Peyer's patch (tissue), 4 donors: ENCODE measurements around the gene KLHL36. TPM values are rescaled to one million over a fixed set of nuclear protein-coding genes. Genes with fewer than 3 reads are reported as not detected.

Experiments
- DNase-seq, 3 donors: peaks; one replicate each; pipeline ENCODE4 v3.0.0-alpha.2; 2017 to 2019
- H3K27ac ChIP-seq, 4 donors: fragments of 200-600 bp; sonication (generic); one replicate each; pipeline ENCODE4 v1.5.1; 2016 to 2019
- H3K27me3 ChIP-seq, 2 donors: fragments of 200-600 bp; sonication (generic); one replicate each; pipeline ENCODE4 v1.5.1; 2019
- H3K36me3 ChIP-seq, 3 donors: fragments of 200-600 bp; sonication (generic); one replicate each; pipeline ENCODE4 v1.5.1; 2016 to 2019
- H3K4me1 ChIP-seq, 4 donors: fragments of 200-600 bp; sonication (generic); one replicate each; pipeline ENCODE4 v1.5.1; 2016 to 2019
- H3K4me3 ChIP-seq, 4 donors: fragments of 200-600 bp; sonication (generic); 1 replicate in 3 of 4; 2 replicates in 1 of 4; pipeline ENCODE4 v1.5.1; 2016 to 2019; ENCODE audit warnings: mild to moderate bottlenecking in 1 of 4
- H3K9me3 ChIP-seq, 4 donors: fragments of 200-600 bp; sonication (generic); one replicate each; pipeline ENCODE4 v1.5.1; 2016 to 2019; ENCODE audit warnings: mild to moderate bottlenecking in 1 of 4
- POLR2A ChIP-seq, 2 donors: fragments of 450-650 bp; IDR thresholded peaks; one replicate each; pipeline ENCODE4 v1.5.1; 2017; ENCODE audit warnings: antibody characterized with exemption in 2 of 2, mild to moderate bottlenecking in 2 of 2, moderate library complexity in 2 of 2
- total RNA-seq, 4 donors: library from RNA; depleted of rRNA; stranded (reverse); fragments of >200 nt; gene quantifications; one replicate each; pipeline ENCODE4 v1.1.0, GENCODE V29; 2016
- TF ChIP-seq, protein P1 (sequence below), 6 experiments: fragments of 450-650 bp in 4 of 6; fragments of 200-600 bp in 2 of 6; sonication (generic) in 1 of 6; IDR thresholded peaks; one replicate each; pipeline ENCODE4 v1.5.1; 2017 to 2019; ENCODE audit warnings: antibody characterized with exemption in 6 of 6, mild to moderate bottlenecking in 3 of 6, moderate library complexity in 1 of 6

Gene KLHL36
- total RNA-seq, 4 donors from 2014 or later, result 57.8 to 81.4 (median 74.4) TPM

DNA sequence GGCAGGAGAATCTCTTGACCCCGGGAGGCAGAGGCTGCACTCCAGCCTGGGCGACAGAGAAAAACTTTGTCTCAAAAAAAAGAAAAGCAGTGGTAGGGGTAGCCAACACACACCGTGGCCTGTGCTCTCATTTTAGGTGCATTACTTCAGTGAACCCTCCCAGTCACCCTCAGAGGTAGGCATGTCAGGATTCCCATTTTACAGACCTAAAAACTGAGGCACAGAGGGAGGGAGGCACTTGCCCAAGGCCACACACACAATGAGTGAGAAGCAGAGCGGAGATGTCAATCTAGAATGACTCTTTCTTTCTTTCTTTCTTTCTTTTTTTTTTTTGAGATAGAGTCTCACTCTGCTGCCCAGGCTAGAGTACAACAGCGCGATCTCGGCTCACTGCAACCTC, 35.6 kb upstream of the KLHL36 start:
- DNase-seq, result no peak
- Histone ChIP-seq H3K36me3 (no peaks in the 10 kb centered on the region), H3K27ac (peak overlapping the region in 1 of 4 donors; percentile 95), H3K27me3 (no peaks in the 10 kb centered on the region), H3K4me3 (no peak overlapping the region), H3K4me1 (peaks cover 0 to 33% (median 24%) of the 10 kb centered on the region in 4 donors), H3K9me3 (no peaks in the 10 kb centered on the region)
- no peak for TF ChIP-seq POLR2A (IDR thresholded peaks at IDR 0.05)
- TF ChIP-seq, protein P1, sequence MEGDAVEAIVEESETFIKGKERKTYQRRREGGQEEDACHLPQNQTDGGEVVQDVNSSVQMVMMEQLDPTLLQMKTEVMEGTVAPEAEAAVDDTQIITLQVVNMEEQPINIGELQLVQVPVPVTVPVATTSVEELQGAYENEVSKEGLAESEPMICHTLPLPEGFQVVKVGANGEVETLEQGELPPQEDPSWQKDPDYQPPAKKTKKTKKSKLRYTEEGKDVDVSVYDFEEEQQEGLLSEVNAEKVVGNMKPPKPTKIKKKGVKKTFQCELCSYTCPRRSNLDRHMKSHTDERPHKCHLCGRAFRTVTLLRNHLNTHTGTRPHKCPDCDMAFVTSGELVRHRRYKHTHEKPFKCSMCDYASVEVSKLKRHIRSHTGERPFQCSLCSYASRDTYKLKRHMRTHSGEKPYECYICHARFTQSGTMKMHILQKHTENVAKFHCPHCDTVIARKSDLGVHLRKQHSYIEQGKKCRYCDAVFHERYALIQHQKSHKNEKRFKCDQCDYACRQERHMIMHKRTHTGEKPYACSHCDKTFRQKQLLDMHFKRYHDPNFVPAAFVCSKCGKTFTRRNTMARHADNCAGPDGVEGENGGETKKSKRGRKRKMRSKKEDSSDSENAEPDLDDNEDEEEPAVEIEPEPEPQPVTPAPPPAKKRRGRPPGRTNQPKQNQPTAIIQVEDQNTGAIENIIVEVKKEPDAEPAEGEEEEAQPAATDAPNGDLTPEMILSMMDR (IDR thresholded peaks at IDR 0.05), result no peak

DNA sequence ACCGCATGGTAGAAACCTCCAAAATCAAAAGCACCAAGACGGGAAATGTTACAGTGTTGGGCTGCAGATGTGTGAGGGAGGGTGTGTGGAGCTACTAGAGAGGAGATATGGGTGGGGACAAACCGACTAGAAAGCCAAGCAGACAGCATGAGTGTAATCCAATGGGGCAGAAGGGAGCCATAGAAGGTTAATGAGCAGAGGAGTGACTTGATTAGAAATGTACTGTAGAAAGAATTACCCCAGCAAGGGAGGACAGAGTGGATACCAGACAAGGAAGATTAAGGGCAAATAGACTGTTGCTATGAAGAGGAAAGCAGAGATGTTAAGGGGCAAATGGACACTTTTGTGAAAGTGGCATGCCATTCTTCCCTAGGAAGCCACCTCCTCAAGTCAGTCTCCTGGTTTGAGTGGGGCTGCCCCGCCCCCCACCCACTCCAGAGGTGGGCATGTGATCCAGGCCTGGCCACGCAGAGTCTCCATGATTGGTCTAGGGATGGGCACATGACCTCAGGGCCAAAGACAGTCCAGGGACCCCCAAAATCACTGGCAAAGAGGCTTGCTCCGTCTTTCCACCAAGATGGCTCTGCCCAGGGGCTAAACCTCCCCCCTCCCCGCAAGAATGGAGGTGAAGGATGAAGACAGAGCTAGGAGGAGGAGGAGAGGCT, 34.8 kb upstream of the KLHL36 start:
- Histone ChIP-seq H3K4me1 (peaks cover 0 to 34% (median 19%) of the 10 kb centered on the region in 4 donors), H3K27ac (peak overlapping the region in 3 of 4 donors; percentile 30 to 95 (median 46))
- no peak for DNase-seq

DNA sequence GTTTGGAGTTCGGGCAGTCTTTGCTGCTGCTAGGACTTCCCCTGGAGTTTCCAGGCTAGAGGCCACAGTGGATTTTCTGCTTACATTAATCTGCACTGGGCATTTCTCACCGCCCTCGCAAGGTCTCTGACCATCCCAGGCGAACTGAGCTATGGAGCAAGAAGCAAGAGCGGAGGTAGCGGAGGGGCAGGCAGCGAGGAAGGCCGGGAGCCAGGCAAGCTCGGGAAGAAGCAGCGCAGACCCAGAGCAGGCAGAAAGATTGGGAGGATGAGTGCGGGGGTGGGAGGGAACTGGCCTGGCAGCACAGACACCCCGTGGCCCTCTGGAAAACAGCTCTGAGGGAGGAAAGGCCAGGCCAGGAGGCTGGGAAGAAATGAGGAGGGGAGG, 34.2 kb upstream of the KLHL36 start:
- H3K27ac ChIP-seq, result peak overlapping the region; percentile 18 to 95 (median 42)
- no peak overlapping the region for H3K4me3 ChIP-seq
- TF ChIP-seq POLR2A (IDR thresholded peaks at IDR 0.05), result no peak
- TF ChIP-seq, protein P1 (IDR thresholded peaks at IDR 0.05), result no peak
- H3K36me3 ChIP-seq, result no peaks in the 10 kb centered on the region
- H3K9me3 ChIP-seq, result no peaks in the 10 kb centered on the region
- DNase-seq, result no peak
- peaks cover 0 to 39% (median 18%) of the 10 kb centered on the region in 4 donors for H3K4me1 ChIP-seq
- H3K27me3 ChIP-seq, result no peaks in the 10 kb centered on the region

More for the DNA sequence above, 34.8 kb upstream of the KLHL36 start:
- no peaks in the 10 kb centered on the region for H3K36me3 ChIP-seq
- no peak for TF ChIP-seq POLR2A (IDR thresholded peaks at IDR 0.05)
- TF ChIP-seq, protein P1 (IDR thresholded peaks at IDR 0.05), result no peak
- H3K4me3 ChIP-seq, result no peak overlapping the region
- H3K9me3 ChIP-seq, result no peaks in the 10 kb centered on the region
- no peaks in the 10 kb centered on the region for H3K27me3 ChIP-seq

- no peaks in the 10 kb centered on the region for H3K36me3 ChIP-seq
- H3K4me3 ChIP-seq, result peak overlapping the region in 2 of 4 donors; percentile 61 to 94
- peak overlapping the region; percentile 18 to 95 (median 42) for H3K27ac ChIP-seq
- TF ChIP-seq, protein P1 (IDR thresholded peaks at IDR 0.05), result no peak
- TF ChIP-seq POLR2A (IDR thresholded peaks at IDR 0.05), result no peak
- peak in 1 of 3 donors; percentile 21 for DNase-seq
- H3K4me1 ChIP-seq, result peaks cover 0 to 39% (median 16%) of the 10 kb centered on the region in 4 donors
- H3K27me3 ChIP-seq, result no peaks in the 10 kb centered on the region
- no peaks in the 10 kb centered on the region for H3K9me3 ChIP-seq
These were observed 33.7 kb upstream of the KLHL36 start for GRCh38 chr16:84614623-84614967.

GRCh38 chr16:84614968-84615813, 33.1 kb upstream of the KLHL36 start:
- peaks cover 0 to 39% (median 16%) of the 10 kb centered on the region in 4 donors for H3K4me1 ChIP-seq
- peak overlapping the region in 3 of 4 donors; percentile 16 to 94 (median 61) for H3K4me3 ChIP-seq
- H3K9me3 ChIP-seq, result no peaks in the 10 kb centered on the region
- DNase-seq, result peak in 1 of 3 donors; percentile 41
- no peaks in the 10 kb centered on the region for H3K36me3 ChIP-seq
- TF ChIP-seq, protein P1 (IDR thresholded peaks at IDR 0.05), result no peak
- no peak for TF ChIP-seq POLR2A (IDR thresholded peaks at IDR 0.05)
- H3K27me3 ChIP-seq, result no peaks in the 10 kb centered on the region
- peak overlapping the region in 3 of 4 donors; percentile 18 to 95 (median 38) for H3K27ac ChIP-seq
